HFF-Myc (cell line): Measurements from ENCODE around the gene TMEM82.

Source experiments
- DNase-seq: peaks from one replicate; pipeline ENCODE4 v3.0.0-alpha.2; 2011; ENCODE audit warnings: low read depth; ENCODE audit errors: extremely low read depth
- H3K4me3 ChIP-seq: replicated peaks from 2 replicates; pipeline ENCODE4 v1.5.1; 2011; ENCODE audit warnings: low read depth, mild to moderate bottlenecking, control low read depth, low read length
- TF ChIP-seq, protein P1 (sequence below): IDR thresholded peaks from 2 replicates; pipeline ENCODE4 v1.5.1; 2012; ENCODE audit warnings: mild to moderate bottlenecking, low read depth, low read length, control low read depth; ENCODE audit errors: missing control alignments

The TMEM82 gene

DNA sequence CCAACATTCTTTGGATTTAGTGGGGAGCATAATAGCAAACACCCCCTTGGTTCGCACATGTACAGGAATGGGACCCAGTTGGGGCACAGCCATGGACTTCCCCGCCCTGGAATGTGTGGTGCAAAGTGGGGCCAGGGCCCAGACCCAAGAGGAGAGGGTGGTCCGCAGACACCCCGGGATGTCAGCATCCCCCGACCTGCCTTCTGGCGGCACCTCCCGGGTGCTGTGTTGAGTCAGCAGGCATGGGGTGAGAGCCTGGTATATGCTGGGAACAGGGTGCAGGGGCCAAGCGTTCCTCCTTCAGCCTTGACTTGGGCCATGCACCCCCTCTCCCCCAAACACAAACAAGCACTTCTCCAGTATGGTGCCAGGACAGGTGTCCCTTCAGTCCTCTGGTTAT, 43.4 kb downstream of the TMEM82 start:
- TF ChIP-seq, protein P1, sequence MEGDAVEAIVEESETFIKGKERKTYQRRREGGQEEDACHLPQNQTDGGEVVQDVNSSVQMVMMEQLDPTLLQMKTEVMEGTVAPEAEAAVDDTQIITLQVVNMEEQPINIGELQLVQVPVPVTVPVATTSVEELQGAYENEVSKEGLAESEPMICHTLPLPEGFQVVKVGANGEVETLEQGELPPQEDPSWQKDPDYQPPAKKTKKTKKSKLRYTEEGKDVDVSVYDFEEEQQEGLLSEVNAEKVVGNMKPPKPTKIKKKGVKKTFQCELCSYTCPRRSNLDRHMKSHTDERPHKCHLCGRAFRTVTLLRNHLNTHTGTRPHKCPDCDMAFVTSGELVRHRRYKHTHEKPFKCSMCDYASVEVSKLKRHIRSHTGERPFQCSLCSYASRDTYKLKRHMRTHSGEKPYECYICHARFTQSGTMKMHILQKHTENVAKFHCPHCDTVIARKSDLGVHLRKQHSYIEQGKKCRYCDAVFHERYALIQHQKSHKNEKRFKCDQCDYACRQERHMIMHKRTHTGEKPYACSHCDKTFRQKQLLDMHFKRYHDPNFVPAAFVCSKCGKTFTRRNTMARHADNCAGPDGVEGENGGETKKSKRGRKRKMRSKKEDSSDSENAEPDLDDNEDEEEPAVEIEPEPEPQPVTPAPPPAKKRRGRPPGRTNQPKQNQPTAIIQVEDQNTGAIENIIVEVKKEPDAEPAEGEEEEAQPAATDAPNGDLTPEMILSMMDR, result no peak
- H3K4me3 ChIP-seq, result no peak overlapping the region
- DNase-seq, result no peak

DNA sequence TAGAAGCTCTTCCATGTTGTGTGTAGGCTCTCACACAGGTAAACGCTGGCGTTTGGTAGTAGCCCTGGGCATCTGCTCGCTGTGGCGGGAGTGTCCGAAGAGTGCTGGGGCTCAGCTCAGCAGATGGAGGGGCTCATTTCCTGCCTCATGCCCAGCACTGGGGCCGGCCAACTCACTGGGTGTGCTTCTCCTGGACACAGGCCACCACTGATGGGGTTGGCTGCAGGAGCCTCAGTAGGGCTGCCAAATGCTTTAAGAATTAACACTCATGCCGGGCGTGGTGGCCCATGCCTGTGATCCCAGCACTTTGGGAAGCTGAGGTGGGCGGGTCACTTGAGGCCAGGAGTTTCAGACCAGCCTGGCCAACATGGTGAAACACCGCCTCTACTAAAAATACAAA, 44.3 kb downstream of the TMEM82 start:
- DNase-seq, result no peak
- no peak overlapping the region for H3K4me3 ChIP-seq
- TF ChIP-seq, protein P1, result no peak

DNA sequence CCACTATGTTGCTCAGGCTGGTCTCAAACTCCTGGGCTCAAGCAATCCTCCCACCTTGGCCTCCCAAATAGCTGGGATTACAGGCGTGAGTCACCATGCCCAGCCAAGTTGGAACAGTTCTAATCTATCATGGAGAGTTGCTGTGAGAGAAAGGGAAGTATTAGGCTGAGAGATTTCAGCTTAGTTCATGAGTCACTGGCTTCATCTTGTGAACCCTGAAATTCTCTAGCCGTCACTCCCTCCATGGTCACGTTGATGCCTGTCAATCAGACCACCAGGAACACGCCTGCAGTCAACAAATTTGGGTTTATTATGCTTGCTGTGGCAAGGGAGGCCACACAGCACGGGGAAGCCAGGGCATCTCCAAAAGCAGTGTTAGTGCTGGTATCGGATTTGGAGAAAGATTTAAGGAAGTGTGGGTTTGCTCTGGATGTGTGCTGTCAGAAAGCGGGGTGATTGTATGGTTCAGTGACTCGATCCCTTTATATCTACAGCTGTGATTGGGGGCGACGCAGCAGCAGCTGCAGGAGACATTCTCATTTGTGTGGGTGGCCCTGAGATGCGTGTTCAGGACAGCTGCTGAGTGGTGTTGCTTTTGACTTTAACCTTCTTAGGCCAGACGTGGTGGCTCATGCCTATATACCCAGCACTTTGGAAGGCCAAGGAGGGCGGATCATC, 46.5 kb downstream of the TMEM82 start:
- no peak overlapping the region for H3K4me3 ChIP-seq
- TF ChIP-seq, protein P1, result no peak
- DNase-seq, result no peak

DNA sequence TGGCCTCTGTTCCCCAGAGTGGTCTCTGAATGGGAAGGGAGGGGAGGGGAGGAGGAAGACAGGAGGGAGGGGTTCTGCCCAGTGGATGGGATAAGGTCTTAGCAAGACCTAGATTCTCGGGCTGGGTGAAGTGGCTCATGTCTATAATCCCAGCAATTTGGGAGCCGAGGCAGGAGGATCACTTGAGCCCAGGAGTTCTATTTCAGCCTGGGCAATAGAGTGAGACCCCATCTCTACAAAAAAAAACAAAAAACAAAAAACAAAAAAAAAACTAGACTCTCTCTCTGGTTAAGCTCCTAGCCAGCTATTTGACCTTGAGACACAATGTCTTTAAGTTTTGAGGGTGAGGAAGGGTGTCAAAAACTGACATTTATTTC, 53.8 kb downstream of the TMEM82 start:
- H3K4me3 ChIP-seq, result no peak overlapping the region
- no peak for DNase-seq
- TF ChIP-seq, protein P1, result no peak
